ENCODE data around the gene NGFR.

- no peak for TF ChIP-seq CTCF (IDR thresholded peaks at IDR 0.05)
- TF ChIP-seq POLR2A (IDR thresholded peaks at IDR 0.05) = no peak
- TF ChIP-seq POLR2AphosphoS5 (IDR thresholded peaks at IDR 0.05) = no peak
- no peak for TF ChIP-seq EP300 (IDR thresholded peaks at IDR 0.05)
Measured at GRCh38 chr17:49455272-49455861, 39.7 kb upstream of the NGFR start.

All from gastroesophageal sphincter (tissue), 3 donors.